ENCODE results near the gene AVEN. TPM values are rescaled to one million over a fixed set of nuclear protein-coding genes. Genes with fewer than 3 reads are reported as not detected.

AVEN gene
- total and polyA plus RNA-seq, 2 of the 13 experiments (the other 11 are each of a cell fraction or from before 2014, with no cell fraction given): 4.4 to 17.5 TPM

DNA sequence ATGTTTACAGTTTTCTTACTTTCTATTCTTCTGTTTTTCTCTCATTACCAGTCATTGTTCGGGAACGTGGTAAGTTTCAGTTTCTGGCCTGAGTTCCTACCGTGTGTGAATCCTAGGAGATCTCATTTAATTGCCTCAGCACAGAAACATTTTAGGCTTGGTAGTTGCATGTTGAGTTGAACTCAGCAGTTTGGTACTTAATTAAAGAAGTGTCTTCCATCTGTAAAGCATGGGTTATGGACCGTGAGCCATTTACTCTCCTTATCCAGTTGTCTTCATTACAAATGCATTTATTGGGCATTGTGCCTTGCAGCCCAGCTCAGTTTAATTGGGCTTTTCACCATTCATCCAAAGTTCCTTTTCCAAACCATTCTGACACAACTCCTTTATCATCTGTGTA, 212.8 kb downstream of the AVEN start:
- no peak for DNase-seq (ENCODE audit: low spot score)
- no peaks in the 10 kb centered on the region for H4K20me1 ChIP-seq (ENCODE audit: insufficient read depth, low read length)
- no peaks in the 10 kb centered on the region; a peak in 2 of 5 replicates for H3K27me3 ChIP-seq (ENCODE audit: control insufficient read depth in 1 of 2, insufficient read depth in 2 of 2, low read length in 2 of 2)
- intact Hi-C loops (cut with micrococcal nuclease; ENCODE audit: unreplicated experiment) (no loop called here), in situ Hi-C loops (cut with HindIII; ENCODE audit: extremely low pct_ligation_motif_present, low pct_unique_long_range_greater_than_20kb) (no loop called here)
- ChIA-PET POLR2A (no interaction called here), CTCF (ENCODE audit: low intra/inter-chr PET ratio, low total read pairs) (no interaction called here)
- H3K79me2 ChIP-seq (ENCODE audit: insufficient read depth, low read length): no peaks in the 10 kb centered on the region
- WGBS (ENCODE audit: low lambda C conversion rate): 35% methylated on average over 4 of the region's 4 CpGs
- ATAC-seq: no peak
- no peaks in the 10 kb centered on the region for H3K36me3 ChIP-seq (replicated peaks in 1 of 2; ENCODE audit: control insufficient read depth in 1 of 2, insufficient read depth in 2 of 2, low read length in 2 of 2)
- no peak overlapping the region for H3K4me2 ChIP-seq (ENCODE audit: low read depth, low read length)
- no TSS peak for BruUV-seq (replicated peaks)
- H3K27ac ChIP-seq (ENCODE audit: extremely low read length, insufficient read depth, low read length): no peak overlapping the region
- H3K4me1 ChIP-seq (ENCODE audit: insufficient read depth, low read length): no peaks in the 10 kb centered on the region
- H3K9ac ChIP-seq (ENCODE audit: insufficient read depth, low read depth, low read length): no peak overlapping the region
- H3K4me3 ChIP-seq (replicated peaks in 1 of 3; ENCODE audit: insufficient read depth in 1 of 3, low read depth in 2 of 3, low read length in 3 of 3): no peak overlapping the region
- no peaks in the 10 kb centered on the region for H3K9me3 ChIP-seq (ENCODE audit: low read length)
- FAIRE-seq: no peak
- no peak overlapping the region for H2AFZ ChIP-seq (ENCODE audit: low read length)
- TF ChIP-seq ZNF660 (CRISPR knock-in tag; IDR thresholded peaks at IDR 0.05; ENCODE audit: borderline replicate concordance, low read depth) (no peak), ZBTB7B (CRISPR knock-in tag; IDR thresholded peaks at IDR 0.05) (no peak), THAP11 (CRISPR knock-in tag; IDR thresholded peaks at IDR 0.05) (no peak), ZBTB4 (CRISPR knock-in tag; IDR thresholded peaks at IDR 0.05; ENCODE audit: borderline replicate concordance) (no peak), CHCHD3 (CRISPR knock-in tag; IDR thresholded peaks at IDR 0.05) (no peak), ARID5B (CRISPR knock-in tag; IDR thresholded peaks at IDR 0.05) (no peak), SUZ12 (IDR thresholded peaks at IDR 0.05; ENCODE audit: low read depth, low read length) (no peak), SMC3 (IDR thresholded peaks at IDR 0.05; ENCODE audit: low read length) (no peak), ZNF350 (CRISPR knock-in tag; IDR thresholded peaks at IDR 0.05; ENCODE audit: borderline replicate concordance, low read depth) (no peak), ZHX2 (IDR thresholded peaks at IDR 0.05; ENCODE audit: low read depth) (no peak), ZHX2 (CRISPR knock-in tag; IDR thresholded peaks at IDR 0.05; ENCODE audit: borderline replicate concordance) (no peak)

Data from HepG2 (cell line).